Anterior cingulate cortex (tissue), 58 donors: ENCODE results near the gene C1QL2.

ENCODE experiments used
- DNase-seq, 58 donors: peaks; one replicate each; lab custom pipeline; 2025; lab: John Stamatoyannopoulos, UW

Gene C1QL2

DNA sequence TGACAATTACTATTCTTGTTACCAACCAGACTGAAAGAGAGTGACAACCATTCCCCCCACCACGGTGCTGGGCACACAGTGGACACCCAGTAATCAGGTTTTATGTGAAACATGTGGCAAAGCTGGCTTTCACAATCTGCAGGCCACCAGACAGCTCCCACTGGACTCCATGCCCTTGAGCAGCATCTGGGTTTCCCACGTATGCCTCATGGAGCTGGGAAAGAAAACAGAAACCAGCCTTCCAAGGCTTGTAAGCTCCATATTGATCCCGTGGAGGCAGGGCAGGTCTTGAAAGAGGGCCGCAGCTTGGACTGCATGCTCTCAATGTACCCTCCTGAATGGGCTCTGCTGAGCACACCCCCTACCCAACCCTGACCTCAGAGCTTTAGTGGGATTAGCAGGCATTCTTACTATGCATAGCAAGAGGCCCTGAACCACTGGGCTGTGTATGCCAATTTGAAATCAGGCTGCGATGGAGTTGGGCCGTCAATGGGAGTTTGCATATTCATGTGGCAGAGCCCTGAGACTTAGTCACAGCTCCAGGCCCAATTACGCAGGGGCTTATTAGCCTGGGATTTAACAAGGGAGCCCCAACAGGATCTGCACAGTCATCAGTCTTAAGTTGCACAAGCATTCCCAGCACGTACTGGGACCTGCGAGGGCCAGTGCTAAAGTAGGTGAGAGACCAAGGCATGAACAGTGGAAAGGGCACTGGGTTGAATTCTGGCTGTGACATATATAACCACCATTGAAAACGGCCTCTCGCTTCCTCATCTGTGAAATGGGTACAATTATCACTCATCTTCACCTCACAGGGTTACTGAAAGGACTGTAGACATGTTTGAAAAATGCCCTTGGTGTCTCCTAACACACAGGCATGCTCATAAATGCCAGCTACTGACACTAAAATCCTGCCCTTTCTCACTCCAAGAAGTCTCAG, 10.5 kb downstream of the C1QL2 start:
- DNase-seq = peak in 30 of 58 donors; percentile 7 to 83 (median 38)

DNA sequence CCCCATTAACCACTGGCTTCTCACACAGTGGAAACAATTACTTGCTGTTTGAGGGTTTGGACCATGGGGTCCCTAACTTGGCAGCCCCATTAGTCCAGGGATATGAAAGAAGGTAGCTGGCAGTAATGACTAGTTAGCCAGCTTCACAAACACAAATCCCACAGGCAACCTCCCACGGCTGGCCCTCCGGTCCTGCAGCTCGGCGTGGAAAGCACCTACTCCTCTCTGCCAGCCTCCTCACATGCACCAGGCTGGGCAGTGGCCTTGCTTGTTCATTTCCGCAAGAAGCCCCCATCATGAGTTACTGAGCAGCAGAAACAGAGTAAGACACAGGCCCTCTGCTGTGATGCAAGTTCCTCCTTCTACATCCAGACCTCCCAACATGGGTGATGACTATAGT, 13.7 kb downstream of the C1QL2 start:
- DNase-seq = peak in 23 of 58 donors; percentile 6 to 67 (median 24)

DNA sequence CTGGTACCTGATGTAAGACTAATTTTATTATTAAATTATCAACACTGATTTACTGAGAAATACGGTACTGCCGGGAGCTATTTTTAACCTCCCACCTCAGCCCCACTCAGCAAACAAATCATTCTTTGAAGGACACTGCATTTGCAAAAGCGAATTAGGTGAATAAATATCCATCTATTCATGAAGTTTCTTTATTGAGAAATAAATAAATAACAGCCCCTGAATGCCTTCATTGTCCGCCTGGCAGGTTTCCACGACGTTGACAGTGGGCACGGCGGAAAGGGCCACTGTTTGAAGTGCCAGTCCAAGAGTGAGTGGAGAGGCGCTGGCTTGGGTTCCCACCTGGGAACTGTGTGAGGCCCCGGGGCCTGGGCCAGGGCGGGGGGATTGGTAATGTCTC, 15.7 kb downstream of the C1QL2 start:
- peak in 55 of 58 donors; percentile 4 to 88 (median 67) for DNase-seq

DNA sequence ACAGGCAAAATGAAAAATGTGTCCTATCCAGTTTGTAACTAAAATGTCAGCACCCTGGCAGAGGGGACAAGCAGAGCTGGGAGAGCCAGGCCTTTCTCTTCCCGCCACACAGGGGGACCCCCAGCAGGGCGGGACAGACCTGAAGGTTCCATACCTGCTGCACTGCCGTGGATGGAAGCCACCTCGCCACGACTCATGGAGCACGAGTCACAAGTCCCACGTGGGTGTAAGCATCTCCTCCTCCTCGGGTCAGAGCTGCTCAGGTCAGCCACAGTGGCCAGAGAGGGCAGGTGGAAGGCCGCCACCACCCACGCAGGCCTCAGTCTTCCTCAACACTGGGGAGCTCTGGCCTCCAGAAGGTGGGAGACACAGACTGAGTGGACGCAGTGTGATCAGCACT, 21.0 kb downstream of the C1QL2 start:
- DNase-seq = no peak

DNA sequence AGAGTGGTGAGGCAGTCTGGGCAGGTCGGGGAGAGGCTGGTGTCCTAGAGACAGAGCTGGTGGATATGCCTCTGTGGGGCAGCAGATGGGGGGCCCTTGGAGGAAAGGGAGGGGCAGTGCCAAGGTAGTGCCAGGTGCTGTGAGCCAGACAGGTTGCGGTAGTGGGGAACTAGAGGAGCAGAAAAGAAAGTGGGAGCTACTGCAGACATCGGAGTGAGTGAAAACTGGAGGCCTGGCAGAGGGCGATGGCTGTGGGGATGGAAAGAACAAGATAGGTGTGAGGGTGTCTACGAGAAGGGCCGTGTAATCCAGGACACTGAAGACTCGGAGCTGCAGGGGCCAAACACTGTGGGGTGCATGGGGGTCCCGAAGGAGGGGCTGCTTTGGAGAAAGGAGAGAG, 21.7 kb downstream of the C1QL2 start:
- no peak for DNase-seq

DNA sequence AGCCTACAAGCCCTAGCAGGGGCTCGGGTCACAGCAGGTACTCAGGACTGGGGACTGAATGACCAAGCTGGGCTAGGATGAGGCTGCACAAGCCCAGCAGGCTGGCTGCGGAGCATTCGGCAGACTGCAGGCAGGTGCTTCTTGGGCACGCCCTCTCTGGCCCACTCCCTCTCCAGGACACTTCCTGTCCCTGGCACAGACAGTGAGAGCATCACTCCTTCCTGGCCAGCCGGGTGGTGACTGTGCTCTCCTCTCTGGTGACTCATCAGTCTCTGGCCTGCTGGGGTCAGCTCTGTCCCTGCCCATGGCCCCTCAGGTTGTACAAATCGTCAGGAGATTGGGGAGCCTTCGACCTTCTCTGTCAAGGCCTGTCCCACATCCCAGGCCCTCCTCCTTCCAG, 22.5 kb downstream of the C1QL2 start:
- DNase-seq = no peak

DNA sequence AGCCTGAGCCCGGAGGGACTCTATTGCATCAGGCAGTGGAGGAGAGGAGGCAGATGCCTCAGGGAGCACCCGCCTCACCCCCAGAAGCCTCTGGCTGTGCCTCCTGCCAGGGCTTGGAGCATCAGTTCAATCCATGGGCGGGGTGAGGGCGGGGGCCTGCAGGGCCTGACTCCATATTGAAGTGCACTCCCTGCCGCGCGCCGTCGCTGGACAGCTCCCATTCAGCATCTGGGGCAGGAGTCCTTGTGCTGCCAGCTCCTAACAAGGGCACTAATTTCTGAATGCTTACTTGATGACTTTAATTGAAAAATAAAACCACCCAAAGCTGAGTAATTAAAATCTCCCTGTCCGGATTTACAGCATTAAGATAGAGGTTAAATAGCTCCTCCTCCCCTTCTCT, 23.8 kb downstream of the C1QL2 start:
- no peak for DNase-seq

DNA sequence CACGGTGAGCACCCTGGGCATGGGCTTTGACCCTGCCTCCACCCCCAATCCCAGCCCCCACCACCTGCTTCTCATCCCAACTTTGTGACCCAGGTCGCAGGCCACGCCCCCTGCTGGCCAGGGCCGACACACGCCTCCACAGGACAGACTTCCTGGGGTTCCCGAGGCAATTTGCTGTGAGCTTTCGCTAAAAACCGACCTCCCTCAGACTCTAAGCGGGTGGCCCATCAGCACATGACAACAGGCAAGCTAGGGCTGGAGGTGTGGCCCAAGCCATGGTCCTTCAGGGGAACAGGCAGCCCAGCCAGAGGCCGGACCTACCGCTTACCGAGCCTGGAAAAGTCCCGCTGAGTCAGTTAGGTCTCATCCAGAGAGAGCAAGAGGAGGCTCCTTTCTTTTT, 31.9 kb downstream of the C1QL2 start:
- DNase-seq = no peak

DNA sequence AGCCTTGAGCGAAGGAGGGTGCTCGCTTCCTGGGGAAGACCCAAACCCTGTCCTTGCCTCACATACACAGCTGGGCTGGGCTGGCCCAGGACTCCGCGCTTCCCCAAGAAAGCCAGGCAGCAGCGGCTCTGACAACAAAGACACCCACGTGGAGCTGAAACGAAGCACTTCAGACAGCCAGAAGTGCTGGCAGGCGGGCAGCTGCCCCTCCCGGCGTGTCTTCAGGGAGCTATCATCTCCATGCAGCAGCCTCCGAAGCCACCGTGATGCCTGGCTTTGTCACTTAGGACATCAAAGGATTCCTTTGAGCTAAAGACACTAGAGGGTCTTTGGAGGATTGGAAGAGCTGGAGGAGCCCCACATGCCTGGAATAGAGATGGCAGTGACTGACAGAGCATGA, 35.2 kb downstream of the C1QL2 start:
- peak in 7 of 58 donors; percentile 8 to 37 (median 18) for DNase-seq

DNA sequence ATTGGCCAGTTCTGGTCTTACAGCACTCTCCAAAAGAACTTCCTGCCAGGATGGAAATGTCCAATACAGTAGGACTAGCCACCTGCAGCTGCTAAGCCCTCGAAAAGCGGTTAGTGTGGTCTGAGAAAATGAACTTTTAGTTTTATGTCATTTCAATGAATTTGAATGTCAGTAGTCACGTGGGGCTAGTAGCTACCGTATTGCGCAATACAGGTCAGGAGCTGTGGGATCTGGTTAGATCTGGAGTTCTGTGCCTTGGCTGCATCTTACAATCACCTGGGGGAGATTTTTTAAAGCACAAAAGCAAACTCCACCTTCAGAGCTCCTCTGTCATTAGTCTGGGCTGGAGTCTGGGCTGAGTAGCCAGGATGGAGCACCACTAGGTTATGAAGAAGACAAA, 35.9 kb downstream of the C1QL2 start:
- no peak for DNase-seq

DNA sequence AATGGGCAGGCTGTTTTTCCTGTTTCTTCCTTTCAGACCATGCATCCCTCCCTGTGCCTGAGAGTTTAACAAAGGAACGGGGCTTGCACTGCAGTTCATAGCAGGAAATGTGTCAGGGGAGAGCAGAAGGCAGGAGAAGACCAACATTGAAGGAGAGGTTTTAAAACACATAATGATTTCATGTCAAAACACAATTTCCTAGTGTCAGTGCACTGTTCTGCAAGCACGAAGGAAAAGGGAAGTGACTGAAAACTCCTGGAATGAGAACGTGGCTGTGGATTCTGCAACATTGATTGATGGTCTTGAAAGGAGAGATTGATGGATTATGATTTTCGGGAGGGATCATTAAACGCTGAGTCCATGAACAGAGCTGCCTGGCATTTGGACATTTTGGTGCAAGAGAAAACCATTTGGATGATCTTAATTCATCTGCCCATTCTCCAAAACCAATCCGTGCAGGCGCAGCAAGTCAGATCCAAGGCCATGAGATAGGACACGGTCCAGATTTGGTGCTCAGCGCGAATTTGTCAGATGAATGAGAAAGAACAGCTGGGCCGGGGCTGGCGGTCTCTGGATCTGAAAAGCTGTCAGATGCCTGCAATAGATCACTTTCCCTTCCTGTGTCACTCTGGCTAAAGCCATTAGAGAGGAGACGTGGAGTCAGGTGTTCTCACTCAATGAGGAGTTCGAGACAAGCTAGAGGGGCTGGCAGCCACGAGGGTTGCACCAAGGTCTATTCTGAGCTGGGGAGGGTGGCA, 38.4 kb downstream of the C1QL2 start:
- no peak for DNase-seq

DNA sequence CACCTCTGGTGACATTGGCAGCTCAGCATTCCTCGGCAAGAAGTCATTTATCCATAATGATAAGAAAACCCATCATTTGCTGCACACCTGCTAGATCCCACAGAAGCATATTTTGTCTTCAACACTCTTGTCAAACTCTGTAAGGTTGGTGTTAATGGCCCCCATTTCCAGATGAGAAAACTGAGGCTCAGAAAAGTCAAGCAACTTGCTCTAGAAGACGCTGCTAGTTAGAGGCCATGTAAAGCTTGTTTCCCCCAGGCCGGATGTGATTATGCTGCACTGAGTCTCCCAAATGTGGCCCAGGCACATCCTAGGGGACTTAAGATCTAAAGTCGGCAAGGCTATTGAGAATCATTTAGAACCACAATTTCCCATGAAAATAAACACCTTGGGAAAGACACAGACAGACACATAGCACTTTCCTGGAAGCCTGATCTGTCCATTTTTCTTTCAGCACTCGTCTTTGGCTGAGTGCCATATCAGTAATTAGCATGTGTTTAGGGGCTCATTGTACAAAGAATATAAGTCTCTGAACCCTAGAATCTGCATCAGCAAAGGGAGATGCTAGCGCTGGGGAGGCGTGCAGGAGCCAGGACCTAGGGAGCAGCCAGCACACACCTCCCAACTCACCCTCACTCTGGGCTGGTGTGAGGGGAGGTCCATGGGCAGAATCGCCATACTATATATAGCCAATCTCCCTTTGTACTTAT, 39.3 kb downstream of the C1QL2 start:
- DNase-seq = no peak

DNA sequence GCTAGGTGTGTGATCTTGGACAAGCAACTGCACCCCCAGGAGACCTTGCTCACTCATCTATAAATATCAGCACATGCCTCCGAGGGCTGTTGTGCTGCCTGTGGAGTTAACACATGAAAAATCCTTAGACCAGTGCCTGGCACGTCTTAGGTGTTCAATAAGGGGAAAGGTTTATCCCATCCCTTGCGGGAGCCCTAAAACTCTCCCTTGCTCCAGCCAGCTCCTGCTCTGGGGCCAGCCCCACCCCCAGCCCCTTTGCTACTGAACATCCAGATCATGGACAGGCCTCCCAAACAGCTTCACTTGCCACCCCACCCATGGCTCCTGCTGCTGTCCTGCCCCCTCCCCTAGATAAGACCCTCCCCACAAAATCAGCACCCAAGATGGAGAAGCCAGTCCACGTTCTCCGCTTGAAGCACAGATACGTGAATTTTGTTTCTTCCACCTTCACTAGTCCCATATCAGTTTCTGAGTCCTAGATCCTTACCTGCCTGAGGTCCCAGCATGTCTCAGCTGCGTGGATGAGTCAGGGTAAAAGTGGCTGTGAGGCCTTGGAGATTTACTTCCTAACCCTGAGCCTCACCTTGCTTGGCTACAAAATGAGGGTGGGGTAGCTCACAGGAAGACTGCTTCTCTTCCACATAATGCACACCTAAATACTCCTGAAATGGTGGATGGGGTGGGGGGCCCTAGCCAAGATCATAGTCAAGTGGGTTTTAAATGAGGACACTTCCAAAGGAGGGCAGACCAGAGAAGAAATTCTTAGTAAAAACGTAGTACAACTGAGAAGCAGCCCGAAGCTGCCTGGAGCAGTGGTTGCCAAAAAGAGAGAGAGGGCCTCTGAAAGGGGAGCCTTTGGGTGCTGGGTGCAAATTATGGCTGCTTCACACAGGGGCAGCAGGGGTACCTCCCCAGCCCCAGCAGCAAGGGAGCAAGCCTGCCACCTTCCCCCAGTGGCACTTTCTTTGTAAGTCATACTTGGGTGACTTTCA, 40.4 kb downstream of the C1QL2 start:
- no peak for DNase-seq

DNA sequence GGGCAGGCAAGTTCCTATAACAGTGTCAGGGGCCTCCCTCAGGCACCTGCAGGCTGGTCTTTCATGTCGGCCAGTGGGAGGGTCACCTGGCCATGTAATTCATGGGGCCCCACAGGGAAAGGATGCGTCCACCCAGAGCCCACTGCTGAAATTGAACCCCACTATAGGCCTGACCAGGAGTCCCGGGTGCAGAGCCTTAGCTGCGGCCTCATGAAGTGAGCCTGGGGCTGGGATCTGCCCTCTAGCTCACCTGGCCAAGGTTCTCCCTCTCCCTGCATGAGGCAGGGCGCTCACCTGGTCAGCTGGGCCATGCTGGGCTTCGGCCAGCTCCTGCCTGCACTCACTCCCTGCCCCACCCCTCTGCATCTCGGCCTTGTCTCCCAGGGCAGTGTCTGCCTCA, 41.1 kb downstream of the C1QL2 start:
- no peak for DNase-seq

DNA sequence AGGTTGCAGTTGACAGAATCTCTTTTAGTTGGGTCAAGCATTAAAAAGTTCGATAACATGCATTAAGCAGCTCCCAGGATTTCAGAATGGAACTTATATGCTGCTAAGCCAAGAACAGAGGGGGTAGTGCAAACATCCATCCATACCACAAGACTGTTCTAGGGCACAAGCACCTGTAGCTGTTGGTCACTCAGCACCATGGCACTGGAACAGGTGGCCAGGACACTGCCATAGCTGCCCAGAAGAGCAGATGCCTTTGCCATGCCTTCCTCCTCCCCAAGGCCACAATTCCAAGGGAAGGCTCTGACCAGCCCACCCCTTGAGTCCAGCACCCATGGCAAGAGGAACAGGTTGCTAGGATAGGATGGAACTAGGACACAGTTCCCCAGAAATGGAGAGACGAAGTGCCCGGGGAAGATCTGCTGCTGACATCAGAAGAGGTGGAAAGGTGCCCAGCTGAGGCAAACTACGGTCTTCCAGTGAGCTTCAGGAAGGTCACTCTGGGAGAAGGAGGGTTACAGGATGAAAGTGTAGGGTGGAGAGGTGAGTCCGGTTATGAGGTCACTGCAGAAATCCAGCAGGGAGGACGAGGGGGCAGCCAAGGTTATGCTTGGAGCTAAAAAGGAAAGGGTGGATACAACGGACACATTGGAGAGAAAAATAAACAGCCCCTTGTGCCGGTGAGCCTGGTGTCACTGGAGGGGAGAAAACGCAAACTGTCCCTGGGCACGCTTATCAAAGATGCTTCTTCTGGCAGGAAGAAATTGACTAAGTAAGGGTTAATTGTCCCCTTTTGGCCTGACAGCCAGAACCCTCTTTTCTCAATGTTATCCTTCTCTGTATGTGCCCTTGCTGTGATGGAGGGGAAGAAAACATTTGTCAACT, 41.9 kb downstream of the C1QL2 start:
- DNase-seq = no peak

DNA sequence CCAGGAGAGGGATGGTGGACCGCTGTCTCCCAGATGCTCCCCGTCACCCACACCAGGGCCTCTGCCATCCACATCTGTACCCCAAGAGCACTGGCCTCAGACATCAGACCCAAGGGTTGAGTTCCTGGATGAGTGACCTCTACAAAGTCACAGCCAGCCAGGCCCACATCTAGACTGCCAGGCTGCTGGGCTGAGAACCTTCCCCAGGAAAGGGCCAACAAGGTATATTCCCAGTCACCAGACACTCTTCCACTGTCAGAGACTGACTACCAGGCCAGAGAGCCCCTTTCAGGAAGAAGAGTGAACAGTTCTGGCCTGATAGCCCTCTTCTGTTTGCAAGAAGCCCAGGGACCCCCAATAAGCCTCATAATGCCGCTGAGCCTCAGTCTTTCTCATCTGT, 44.3 kb downstream of the C1QL2 start:
- DNase-seq = no peak

DNA sequence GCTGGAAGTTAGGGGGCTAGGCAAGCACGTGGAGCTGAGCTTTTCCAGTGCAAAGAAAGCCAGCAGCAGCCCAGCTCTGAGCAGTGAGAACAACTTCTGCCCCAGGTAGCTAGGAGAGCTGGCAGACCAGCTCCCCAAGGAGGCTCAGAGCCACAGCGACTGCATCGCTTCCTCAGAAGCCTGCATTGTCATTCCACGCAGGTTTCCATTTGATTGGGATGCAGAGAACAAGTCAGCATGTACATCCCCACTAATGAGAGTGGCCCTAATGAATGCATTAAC, 45.1 kb downstream of the C1QL2 start:
- DNase-seq = no peak

DNA sequence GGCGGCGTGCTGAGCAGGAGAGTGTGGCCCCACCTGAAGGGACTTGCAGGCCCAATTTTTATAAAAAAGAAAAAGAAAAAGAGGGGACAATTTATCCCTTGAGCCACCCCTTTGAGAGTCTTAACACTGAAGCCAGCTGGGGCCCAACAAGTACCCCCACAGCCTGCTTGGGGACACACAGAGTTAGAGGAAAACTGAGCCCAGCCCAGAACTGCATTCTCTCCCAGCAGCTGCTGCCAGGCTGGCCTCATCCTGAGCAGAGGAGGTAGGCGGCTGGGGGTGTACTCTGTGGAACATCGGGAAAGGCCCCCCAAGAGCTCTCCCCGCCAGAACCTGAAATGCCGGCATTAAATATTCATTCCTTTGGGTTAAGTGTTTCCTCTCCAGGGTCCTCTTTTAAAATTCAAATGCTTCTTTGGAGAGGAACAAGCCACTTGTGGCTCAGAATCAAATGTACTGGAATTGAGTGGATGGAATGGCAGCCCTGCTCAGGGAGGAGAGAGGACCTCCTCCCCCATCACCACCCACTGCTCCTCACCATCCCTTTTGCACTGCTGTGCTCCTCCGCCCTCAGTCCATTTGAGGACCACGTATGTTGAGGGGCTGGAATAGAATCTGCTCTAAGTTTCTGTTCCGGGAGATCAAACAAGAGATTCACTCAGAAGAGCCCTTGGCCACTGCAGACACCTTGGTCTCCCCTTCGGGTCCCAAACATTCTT, 45.6 kb downstream of the C1QL2 start:
- DNase-seq = no peak
